Skin epidermis (tissue), 12 donors: ENCODE measurements around the gene CYRIA.
A peak's percentile ranks its signal among the peaks of the same experiment; 100 is the strongest.

Experiments
- H3K27ac ChIP-seq, 21 experiments: fragments of 200-600 bp; sonication (generic) in 11 of 21; one replicate each; pipeline ENCODE4 v1.5.0; 2020; ENCODE audit warnings: mild to moderate bottlenecking in 3 of 21, inconsistent platforms in 2 of 21, moderate library complexity in 2 of 21
- H3K4me3 ChIP-seq, 7 experiments: fragments of 200-600 bp; sonication (generic) in 2 of 7; one replicate each; pipeline ENCODE4 v1.5.0; 2020; ENCODE audit warnings: inconsistent platforms in 2 of 7, mild to moderate bottlenecking in 2 of 7, moderate library complexity in 1 of 7

The CYRIA gene

GRCh38 chr2:16665748-16666448, at the start of gene CYRIA:
Gene CYRIA (minus strand): TSS chr2:16665834. CDS start chr2:16588119, 77,715 bp downstream.
- H3K27ac ChIP-seq = peak within 1 kb of the TSS; percentile 8 to 81 (median 68)
- H3K4me3 ChIP-seq = peak within 1 kb of the TSS; percentile 36 to 56 (median 48)

- Histone ChIP-seq H3K4me3 (no peak overlapping the region), H3K27ac (no peak overlapping the region)
Measured at GRCh38 chr2:16713011-16713423, 47.4 kb upstream of the CYRIA start.

DNA sequence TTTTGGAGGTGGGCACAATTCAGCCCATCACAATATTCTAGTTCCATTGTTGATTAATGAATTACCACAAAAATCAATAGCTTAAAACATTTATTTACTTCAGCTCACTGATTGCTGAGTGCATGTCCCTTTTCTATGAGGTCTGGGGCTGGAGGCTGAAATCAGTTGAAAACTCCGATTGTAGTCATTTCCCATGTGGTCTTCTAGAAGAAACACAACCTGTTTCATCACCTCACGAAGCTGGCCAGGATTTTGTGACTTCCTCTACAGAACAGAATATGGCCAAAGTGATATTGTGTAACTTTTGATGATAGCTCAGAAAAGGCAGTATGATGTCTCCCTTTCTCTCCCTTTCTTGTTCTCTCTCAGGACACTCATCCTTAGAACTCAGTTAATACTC, 44.1 kb upstream of the CYRIA start:
- Histone ChIP-seq H3K4me3 (no peak overlapping the region), H3K27ac (no peak overlapping the region)

- Histone ChIP-seq H3K4me3 (no peak overlapping the region), H3K27ac (no peak overlapping the region)
Measured at GRCh38 chr2:16708173-16708572, 42.5 kb upstream of the CYRIA start.

- H3K4me3 ChIP-seq = no peak overlapping the region
- H3K27ac ChIP-seq = no peak overlapping the region
Measured at GRCh38 chr2:16707014-16707623, 41.5 kb upstream of the CYRIA start.

DNA sequence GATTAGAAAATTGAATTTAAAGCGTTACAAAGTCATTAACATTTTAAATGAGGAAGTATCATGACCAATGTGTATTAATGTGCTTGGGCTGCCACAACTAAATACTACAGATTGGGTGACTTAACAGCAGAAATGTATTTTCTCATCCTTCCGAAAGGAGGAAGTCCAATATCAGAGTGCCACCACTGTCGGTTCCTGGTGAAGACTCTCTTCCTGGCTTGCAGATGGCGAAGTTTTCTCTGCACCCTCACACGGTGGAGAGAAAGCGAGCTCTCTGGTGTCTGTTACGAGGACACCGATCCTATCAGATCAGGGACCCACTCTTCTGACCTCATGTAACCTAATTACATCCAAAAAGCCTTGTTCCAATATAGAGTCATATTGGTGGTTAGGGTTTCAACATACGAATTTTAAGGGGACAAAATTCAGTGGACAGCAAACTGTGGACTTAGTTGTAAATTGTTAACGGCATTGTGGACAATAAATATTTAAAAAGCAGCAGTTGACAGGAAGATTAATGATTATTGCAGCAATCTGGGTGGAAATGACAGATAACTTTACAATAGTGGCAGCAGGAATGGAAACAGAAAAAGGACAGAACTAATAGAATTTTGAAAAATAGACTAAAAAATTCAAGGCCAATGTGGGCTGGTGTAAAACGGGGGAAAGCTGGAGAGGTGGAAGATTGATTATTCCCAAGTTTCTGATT, 35.1 kb upstream of the CYRIA start:
- no peak overlapping the region for H3K4me3 ChIP-seq
- no peak overlapping the region for H3K27ac ChIP-seq

GRCh38 chr2:16693854-16694253, 28.2 kb upstream of the CYRIA start:
- H3K27ac ChIP-seq = no peak overlapping the region
- H3K4me3 ChIP-seq = no peak overlapping the region

DNA sequence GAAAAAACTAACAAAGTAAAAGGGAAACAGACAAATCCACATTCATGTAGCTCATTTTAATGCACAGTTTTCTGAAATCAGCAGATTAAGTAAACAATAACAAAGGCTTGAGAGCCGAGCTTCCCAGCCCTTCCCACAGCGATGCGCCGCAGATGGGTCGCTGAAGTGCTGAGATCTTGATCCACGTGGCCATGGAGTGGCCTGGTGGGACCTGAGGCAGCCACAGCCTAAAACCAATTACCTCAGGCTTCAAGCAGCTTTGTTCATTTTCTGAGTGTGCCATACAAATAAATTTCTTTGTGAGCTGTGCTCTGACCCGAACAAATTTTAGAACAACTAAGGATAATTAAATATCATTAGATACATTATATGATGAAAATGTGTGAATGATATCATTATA, 25.6 kb upstream of the CYRIA start:
- no peak overlapping the region for H3K4me3 ChIP-seq
- H3K27ac ChIP-seq = no peak overlapping the region

DNA sequence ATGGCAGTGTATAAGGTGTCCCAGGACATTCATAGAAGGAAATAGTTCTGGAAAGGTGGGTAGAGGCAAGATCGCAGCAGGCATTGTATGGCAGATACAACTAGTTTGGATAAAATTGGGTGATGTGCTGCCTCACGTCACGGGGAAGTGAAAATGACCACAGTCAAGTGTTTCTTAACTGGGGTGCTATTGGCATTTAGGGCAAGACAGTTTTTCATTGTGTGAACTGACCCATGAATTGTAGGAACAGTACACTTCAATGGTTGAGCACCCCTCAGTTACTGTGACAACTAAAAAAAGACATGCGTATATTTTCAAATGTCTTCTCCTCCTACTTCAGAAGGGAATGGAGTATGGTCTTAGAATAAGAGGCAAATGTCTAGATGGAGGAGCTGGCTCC, 22.3 kb upstream of the CYRIA start:
- Histone ChIP-seq H3K4me3 (no peak overlapping the region), H3K27ac (no peak overlapping the region)

GRCh38 chr2:16687222-16687621, 21.6 kb upstream of the CYRIA start:
- H3K4me3 ChIP-seq = no peak overlapping the region
- no peak overlapping the region for H3K27ac ChIP-seq

- no peak overlapping the region for H3K4me3 ChIP-seq
- H3K27ac ChIP-seq = no peak overlapping the region
Measured at GRCh38 chr2:16686641-16687040, 21.0 kb upstream of the CYRIA start.

DNA sequence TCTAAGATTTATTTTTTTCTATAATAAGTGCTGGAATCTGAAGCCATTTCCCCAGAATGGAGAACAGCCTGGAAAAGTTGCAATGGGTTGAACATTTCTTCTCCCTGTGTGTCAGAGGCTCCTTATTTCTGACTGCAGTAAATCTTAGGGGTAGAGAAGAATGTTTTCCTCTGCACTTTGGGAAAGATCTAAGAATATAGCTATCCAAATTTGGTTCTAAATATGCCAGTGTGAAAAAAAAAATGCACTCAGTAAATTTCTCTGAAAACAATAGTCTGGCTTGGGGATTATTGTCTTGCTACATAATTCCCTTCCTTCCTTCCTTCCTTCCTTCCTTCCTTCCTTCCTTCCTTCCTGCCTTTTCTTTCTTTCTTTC, 19.7 kb upstream of the CYRIA start:
- Histone ChIP-seq H3K27ac (no peak overlapping the region), H3K4me3 (no peak overlapping the region)

GRCh38 chr2:16684676-16685339, 19.2 kb upstream of the CYRIA start:
- Histone ChIP-seq H3K4me3 (no peak overlapping the region), H3K27ac (no peak overlapping the region)

- Histone ChIP-seq H3K27ac (no peak overlapping the region), H3K4me3 (no peak overlapping the region)
Measured at GRCh38 chr2:16683576-16683975, 17.9 kb upstream of the CYRIA start.

GRCh38 chr2:16682431-16683118, 16.9 kb upstream of the CYRIA start:
- H3K4me3 ChIP-seq = no peak overlapping the region
- no peak overlapping the region for H3K27ac ChIP-seq

DNA sequence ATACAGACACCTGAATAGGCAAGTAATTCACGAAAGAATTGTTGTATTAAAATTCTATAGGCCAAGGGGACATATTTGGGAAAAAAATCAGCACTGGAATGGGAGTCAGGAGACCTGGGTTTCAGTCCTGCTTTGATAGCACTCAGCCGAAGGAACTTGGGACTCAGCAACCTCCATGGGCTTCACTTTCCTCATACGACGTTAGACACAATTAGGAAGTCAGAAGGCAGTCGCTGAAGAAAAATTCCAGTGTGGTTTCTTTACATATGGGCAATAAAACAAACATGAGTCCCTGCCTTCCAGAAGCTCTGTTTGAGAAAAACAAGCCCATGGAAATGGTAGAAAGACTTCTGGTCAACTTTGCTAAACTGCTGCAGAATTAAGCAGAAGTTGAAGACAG, 15.1 kb upstream of the CYRIA start:
- Histone ChIP-seq H3K4me3 (no peak overlapping the region), H3K27ac (no peak overlapping the region)

DNA sequence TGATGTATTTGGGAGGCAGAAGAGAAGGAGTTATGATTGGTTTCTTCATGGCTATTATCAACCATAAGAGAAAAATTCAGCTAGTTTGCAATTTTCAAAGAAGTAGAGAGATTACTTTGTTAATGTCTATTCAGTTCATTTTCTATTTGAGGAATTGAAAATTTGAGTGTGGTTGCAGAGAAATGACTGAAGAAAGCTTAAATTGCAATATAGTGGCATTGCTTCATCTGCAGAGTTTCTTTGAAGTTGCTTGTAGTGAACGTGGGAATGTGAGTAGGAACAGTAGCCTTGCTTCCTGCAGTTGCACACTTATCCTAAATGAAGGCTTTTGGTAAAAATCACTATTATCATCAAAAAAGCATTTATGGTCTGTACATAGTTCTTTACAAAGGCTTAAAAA, 14.7 kb upstream of the CYRIA start:
- Histone ChIP-seq H3K4me3 (no peak overlapping the region), H3K27ac (no peak overlapping the region)

DNA sequence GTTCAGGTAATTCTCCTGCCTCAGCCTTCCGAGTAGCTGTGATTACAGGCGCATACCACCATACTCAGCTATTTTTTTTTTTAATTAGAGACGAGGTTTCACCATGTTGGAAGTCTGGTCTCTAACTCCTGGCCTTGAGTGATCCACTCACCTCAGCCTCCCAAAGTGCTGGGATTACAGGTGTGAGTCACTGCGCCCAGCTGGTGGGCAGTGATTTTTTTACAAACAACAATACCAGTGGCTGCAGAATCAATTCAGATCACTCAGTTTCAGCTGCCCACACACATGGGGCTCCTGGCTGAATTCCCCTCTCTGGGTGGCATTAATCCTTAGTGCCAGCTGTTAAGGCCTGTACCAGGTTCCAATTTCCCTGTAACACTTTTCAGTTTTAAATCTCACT, 13.3 kb upstream of the CYRIA start:
- Histone ChIP-seq H3K4me3 (no peak overlapping the region), H3K27ac (no peak overlapping the region)

DNA sequence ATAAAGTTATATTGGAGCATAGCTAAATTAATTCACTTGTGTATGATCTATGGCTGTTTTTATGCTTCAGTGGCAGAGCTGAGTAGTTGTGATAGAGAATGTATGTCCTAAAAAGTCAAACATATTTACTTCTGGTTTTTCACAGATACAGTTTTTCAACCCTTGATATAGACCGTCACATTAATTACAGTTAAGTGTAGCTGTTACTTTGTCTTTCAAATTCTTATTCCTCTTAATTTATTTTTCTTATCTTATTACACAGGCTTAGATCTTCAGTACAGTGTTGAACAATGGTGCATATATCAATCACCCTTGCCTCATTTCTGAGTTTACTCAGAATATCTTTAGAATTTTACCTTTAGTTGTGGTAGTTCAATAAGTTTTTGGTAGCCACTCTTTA, 12.2 kb upstream of the CYRIA start:
- no peak overlapping the region for H3K4me3 ChIP-seq
- H3K27ac ChIP-seq = no peak overlapping the region

GRCh38 chr2:16675781-16676180, 10.1 kb upstream of the CYRIA start:
- Histone ChIP-seq H3K4me3 (no peak overlapping the region), H3K27ac (no peak overlapping the region)
